Vagina (tissue), 2 donors: ENCODE results near the gene A2M. TPM values are rescaled to one million over a fixed set of nuclear protein-coding genes. Genes with fewer than 3 reads are reported as not detected.

ENCODE experiments used
- DNase-seq, 2 donors: peaks; one replicate each; pipeline ENCODE4 v3.0.0-alpha.2; 2017; ENCODE audit errors: extremely low spot score in 2 of 2
- H3K27ac ChIP-seq: fragments of 200-600 bp; sonication (generic); one replicate; pipeline ENCODE4 v1.5.1; 2019
- H3K27me3 ChIP-seq: fragments of 200-600 bp; sonication (generic); one replicate; pipeline ENCODE4 v1.5.1; 2019
- H3K36me3 ChIP-seq, 2 donors: fragments of 200-600 bp; sonication (generic); one replicate each; pipeline ENCODE4 v1.5.1; 2017 to 2019
- H3K4me1 ChIP-seq: fragments of 200-600 bp; sonication (generic); one replicate; pipeline ENCODE4 v1.5.1; 2019
- H3K4me3 ChIP-seq, 2 donors: fragments of 200-600 bp; sonication (generic); 1 replicate in 1 of 2; 2 replicates in 1 of 2; pipeline ENCODE4 v1.5.1; 2016 to 2019
- H3K9me3 ChIP-seq: fragments of 200-600 bp; sonication (generic); one replicate; pipeline ENCODE4 v1.5.1; 2019
- POLR2A ChIP-seq, 2 donors: fragments of 450-650 bp; IDR thresholded peaks; one replicate each; pipeline ENCODE4 v1.6.1; 2017; ENCODE audit warnings: antibody characterized with exemption in 2 of 2, mild to moderate bottlenecking in 2 of 2, moderate library complexity in 2 of 2
- POLR2AphosphoS5 ChIP-seq, 2 donors: sonication (generic); formaldehyde crosslinking; IDR thresholded peaks; one replicate each; pipeline ENCODE4 v1.9.0; 2017; ENCODE audit warnings: antibody characterized with exemption in 2 of 2, mild to moderate bottlenecking in 2 of 2, low read depth in 1 of 2; ENCODE audit not compliant: insufficient read depth in 1 of 2
- intact Hi-C: fragments of 100-400 bp; cut with DNase I; formaldehyde crosslinking; loops from one replicate; pipeline ENCODE4 v1.15.1; 2023
- total RNA-seq: library from RNA; depleted of rRNA; stranded (reverse); fragments of >200 nt; gene quantifications from one replicate; pipeline ENCODE4 v1.2.3, GENCODE V29; 2016
- TF ChIP-seq, protein P1 (sequence below), 3 experiments: fragments of 450-650 bp in 2 of 3; fragments of 200-600 bp in 1 of 3; sonication (generic) in 1 of 3; IDR thresholded peaks; one replicate each; pipeline ENCODE4 v1.5.1; 2017 to 2019; ENCODE audit warnings: antibody characterized with exemption in 3 of 3, mild to moderate bottlenecking in 2 of 3, moderate library complexity in 2 of 3

Gene A2M
- total RNA-seq, 1 donor from 2014 or later, result 274 TPM

DNA sequence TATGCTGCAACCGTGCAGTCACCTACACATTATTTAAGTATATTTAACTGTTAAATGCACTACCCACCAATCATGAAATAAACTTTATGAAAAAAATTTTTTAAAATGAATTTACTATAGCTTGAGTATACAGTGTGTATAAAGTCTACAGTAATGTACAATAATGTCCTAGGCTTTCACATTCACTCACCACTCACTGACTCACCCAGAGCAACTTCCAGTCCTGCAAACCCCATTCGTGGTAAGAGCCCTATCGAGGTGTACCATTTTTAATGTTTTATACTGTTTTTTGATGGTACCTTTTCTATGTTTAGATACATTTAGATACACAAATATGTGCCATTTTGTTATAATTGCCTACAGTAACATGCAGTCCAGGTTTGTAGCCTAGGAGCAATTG lies 78.3 kb downstream of the A2M start:
- no peaks in the 10 kb centered on the region for H3K4me1 ChIP-seq
- no peaks in the 10 kb centered on the region for H3K9me3 ChIP-seq
- no peak overlapping the region for H3K27ac ChIP-seq
- H3K27me3 ChIP-seq, result no peaks in the 10 kb centered on the region
- no peaks in the 10 kb centered on the region for H3K36me3 ChIP-seq
- TF ChIP-seq POLR2AphosphoS5 (IDR thresholded peaks at IDR 0.05; ENCODE audit: insufficient read depth in 1 of 2, low read depth in 1 of 2) (no peak), POLR2A (IDR thresholded peaks at IDR 0.05) (no peak)
- TF ChIP-seq, protein P1, sequence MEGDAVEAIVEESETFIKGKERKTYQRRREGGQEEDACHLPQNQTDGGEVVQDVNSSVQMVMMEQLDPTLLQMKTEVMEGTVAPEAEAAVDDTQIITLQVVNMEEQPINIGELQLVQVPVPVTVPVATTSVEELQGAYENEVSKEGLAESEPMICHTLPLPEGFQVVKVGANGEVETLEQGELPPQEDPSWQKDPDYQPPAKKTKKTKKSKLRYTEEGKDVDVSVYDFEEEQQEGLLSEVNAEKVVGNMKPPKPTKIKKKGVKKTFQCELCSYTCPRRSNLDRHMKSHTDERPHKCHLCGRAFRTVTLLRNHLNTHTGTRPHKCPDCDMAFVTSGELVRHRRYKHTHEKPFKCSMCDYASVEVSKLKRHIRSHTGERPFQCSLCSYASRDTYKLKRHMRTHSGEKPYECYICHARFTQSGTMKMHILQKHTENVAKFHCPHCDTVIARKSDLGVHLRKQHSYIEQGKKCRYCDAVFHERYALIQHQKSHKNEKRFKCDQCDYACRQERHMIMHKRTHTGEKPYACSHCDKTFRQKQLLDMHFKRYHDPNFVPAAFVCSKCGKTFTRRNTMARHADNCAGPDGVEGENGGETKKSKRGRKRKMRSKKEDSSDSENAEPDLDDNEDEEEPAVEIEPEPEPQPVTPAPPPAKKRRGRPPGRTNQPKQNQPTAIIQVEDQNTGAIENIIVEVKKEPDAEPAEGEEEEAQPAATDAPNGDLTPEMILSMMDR (IDR thresholded peaks at IDR 0.05), result no peak
- intact Hi-C loops, result no loop called here
- no peak overlapping the region for H3K4me3 ChIP-seq
- DNase-seq, result no peak

DNA sequence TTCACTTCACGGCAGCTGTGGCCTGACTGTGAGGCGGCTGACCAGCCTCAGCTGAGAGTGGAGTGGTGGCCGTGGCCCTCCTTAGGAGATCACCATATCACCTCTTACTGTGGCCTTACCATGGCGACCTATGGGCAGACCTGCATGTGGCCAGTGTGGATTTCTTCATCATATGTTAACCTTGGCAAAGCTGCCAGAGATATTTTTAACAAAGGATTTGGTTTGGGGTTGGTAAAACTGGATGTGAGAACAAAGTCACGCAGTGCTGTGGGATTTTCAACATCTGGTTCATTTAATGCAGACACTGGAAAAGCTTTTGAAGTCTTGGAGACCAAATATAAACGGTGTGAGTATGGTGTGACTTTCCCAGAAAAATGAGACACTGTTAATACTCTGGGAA lies 79.5 kb downstream of the A2M start:
- no peak for TF ChIP-seq POLR2A (IDR thresholded peaks at IDR 0.05)
- TF ChIP-seq, protein P1 (IDR thresholded peaks at IDR 0.05), result no peak
- no peak for TF ChIP-seq POLR2AphosphoS5 (IDR thresholded peaks at IDR 0.05; ENCODE audit: insufficient read depth in 1 of 2, low read depth in 1 of 2)
- no peaks in the 10 kb centered on the region for H3K27me3 ChIP-seq
- DNase-seq, result no peak
- no peak overlapping the region for H3K27ac ChIP-seq
- H3K4me1 ChIP-seq, result no peaks in the 10 kb centered on the region
- intact Hi-C loops, result no loop called here
- H3K4me3 ChIP-seq, result no peak overlapping the region
- no peaks in the 10 kb centered on the region for H3K36me3 ChIP-seq
- H3K9me3 ChIP-seq, result no peaks in the 10 kb centered on the region

DNA sequence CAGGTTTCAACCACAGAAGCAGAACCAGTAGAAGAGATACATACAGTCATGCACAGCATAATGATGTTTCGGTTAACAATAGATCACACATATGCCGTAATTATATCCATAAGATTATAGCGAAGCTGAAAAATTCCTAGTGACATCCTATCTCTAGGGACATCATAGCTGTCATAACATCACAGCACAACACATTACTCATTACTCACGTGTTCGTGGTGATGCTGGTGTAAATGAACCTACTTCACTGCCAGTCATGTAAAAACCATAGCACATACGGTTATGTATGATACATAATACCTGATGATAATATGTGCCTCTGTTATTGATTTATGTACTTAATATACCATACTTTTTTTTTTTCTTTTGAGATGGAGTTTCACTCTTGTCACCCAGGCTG lies 81.6 kb downstream of the A2M start:
- Histone ChIP-seq H3K27ac (no peak overlapping the region), H3K36me3 (no peaks in the 10 kb centered on the region), H3K9me3 (no peaks in the 10 kb centered on the region), H3K4me1 (no peaks in the 10 kb centered on the region), H3K27me3 (no peaks in the 10 kb centered on the region), H3K4me3 (no peak overlapping the region)
- no peak for DNase-seq
- intact Hi-C loops, result no loop called here
- TF ChIP-seq POLR2AphosphoS5 (IDR thresholded peaks at IDR 0.05; ENCODE audit: insufficient read depth in 1 of 2, low read depth in 1 of 2) (no peak), POLR2A (IDR thresholded peaks at IDR 0.05) (no peak)
- TF ChIP-seq, protein P1 (IDR thresholded peaks at IDR 0.05), result no peak

DNA sequence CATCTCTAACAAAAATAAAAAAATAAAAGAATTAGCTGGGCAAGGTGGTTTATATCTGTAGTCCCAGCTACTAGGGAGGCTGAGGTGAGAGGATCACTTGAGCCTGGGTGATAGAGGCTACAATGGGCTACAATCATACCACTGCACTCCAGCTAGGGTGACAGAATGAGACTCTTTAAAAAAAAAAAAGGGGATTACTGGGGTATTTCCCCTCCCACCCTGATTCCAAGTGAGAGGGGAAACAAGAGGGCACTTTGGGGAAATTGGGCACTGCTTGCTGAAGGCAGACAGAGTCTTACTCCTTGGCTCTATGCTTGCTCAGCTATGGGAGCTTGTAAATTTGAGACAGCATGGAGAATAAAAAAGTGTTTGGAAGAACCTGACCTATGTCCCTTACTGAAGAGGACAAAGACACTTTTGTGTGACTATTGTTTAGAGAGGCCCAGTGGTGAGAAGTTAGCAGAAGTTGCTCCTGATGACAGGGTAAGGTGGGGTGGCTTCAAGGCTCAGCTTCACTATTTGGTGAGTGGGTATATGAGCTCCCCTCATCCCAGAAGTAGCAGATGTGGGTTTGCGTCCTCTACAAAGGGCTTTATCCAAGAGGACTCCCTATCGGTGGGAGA lies 82.3 kb downstream of the A2M start:
- Histone ChIP-seq H3K36me3 (no peaks in the 10 kb centered on the region), H3K27ac (no peak overlapping the region), H3K4me1 (no peaks in the 10 kb centered on the region), H3K27me3 (no peaks in the 10 kb centered on the region), H3K4me3 (no peak overlapping the region), H3K9me3 (no peaks in the 10 kb centered on the region)
- no peak for DNase-seq
- intact Hi-C loops, result no loop called here
- TF ChIP-seq POLR2A (IDR thresholded peaks at IDR 0.05) (no peak), POLR2AphosphoS5 (IDR thresholded peaks at IDR 0.05; ENCODE audit: insufficient read depth in 1 of 2, low read depth in 1 of 2) (no peak)
- TF ChIP-seq, protein P1 (IDR thresholded peaks at IDR 0.05), result no peak

DNA sequence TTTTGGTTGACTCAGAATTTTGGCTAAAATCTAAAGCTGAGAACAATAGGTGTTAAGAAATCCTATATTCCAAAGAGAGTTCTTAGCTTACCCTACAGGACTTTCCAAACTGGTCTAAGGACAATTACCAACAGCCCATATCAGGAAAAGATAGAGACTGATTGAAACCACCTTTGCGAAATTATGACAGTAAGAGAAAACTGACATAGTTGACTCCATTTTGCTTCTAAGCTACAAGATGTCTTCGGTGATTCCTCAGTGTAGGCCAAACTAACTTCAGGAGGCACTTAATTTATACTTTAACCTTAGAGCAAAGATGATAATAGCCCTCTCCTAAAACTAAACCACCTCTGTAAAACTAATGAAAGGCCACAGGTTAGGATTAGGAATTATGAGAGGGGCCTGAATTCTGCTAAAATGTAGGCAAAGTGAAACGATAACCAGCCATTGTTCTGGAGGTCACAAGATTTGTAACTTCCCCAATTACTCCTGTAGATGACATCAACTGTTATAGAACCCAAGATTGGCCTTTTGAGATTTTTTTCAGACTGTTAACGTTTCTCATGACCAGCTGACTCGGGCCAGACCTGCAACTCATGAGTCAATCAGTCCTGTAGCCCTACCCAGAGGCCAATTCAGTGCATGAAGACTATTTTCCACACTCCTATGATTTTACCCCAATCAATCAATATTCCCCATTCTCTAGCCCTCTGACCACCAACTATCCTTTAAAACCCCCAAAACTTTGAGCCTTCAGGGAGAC lies 83.3 kb downstream of the A2M start:
- no peaks in the 10 kb centered on the region for H3K27me3 ChIP-seq
- no peaks in the 10 kb centered on the region for H3K9me3 ChIP-seq
- no peak overlapping the region for H3K4me3 ChIP-seq
- H3K36me3 ChIP-seq, result no peaks in the 10 kb centered on the region
- H3K27ac ChIP-seq, result no peak overlapping the region
- DNase-seq, result no peak
- TF ChIP-seq POLR2A (IDR thresholded peaks at IDR 0.05), result no peak
- no peak for TF ChIP-seq POLR2AphosphoS5 (IDR thresholded peaks at IDR 0.05; ENCODE audit: insufficient read depth in 1 of 2, low read depth in 1 of 2)
- TF ChIP-seq, protein P1 (IDR thresholded peaks at IDR 0.05), result no peak
- intact Hi-C loops, result no loop called here
- no peaks in the 10 kb centered on the region for H3K4me1 ChIP-seq
